Endometrial microvascular endothelial cells (primary cell): ENCODE data around the gene SMIM5. TPM values are rescaled to one million over a fixed set of nuclear protein-coding genes. Genes with fewer than 3 reads are reported as not detected.
"Not testable (repeated sequence)": the region's sequence is repeated elsewhere in the genome, so short reads cannot be mapped to it uniquely, and the experiment has no call there.

ENCODE experiments used
- in situ Hi-C: cut with HindIII; loops from 2 replicates; pipeline ENCODE4 v1.10.0; 2017; ENCODE audit warnings: low sequenced_read_pairs, low pct_unique_long_range_greater_than_20kb; ENCODE audit errors: inconsistent ontology term
- total RNA-seq: library from RNA; depleted of rRNA; stranded (reverse); fragments of >200 nt; gene quantifications from one replicate; pipeline ENCODE4 v1.2.3, GENCODE V29; 2015; ENCODE audit errors: inconsistent ontology term

SMIM5 gene
- not detected for total RNA-seq

- in situ Hi-C loops = no loop called here
Measured at GRCh38 chr17:75632863-75633485, at the start of gene SMIM5. Gene SMIM5, plus strand, starts transcription at chr17:75633434. Its CDS starts 6,768 bp downstream, at chr17:75640202.

GRCh38 chr17:75584849-75585175 is 48.4 kb upstream of the SMIM5 start:
- in situ Hi-C loops = no loop called here

- in situ Hi-C loops = no loop called here
Measured at GRCh38 chr17:75587675-75588595, 45.3 kb upstream of the SMIM5 start, which contains the start of gene MYO15B. Gene MYO15B, plus strand, starts transcription at chr17:75587800. Its CDS starts 258 bp downstream, at chr17:75588058.

- in situ Hi-C loops = no loop called here
Measured at GRCh38 chr17:75588596-75589011, 44.6 kb upstream of the SMIM5 start.

- in situ Hi-C loops = no loop called here
Measured at GRCh38 chr17:75589012-75589918, 44.0 kb upstream of the SMIM5 start.

GRCh38 chr17:75589919-75590303 is 43.3 kb upstream of the SMIM5 start:
- in situ Hi-C loops = no loop called here

GRCh38 chr17:75590314-75590761 is 42.9 kb upstream of the SMIM5 start:
- in situ Hi-C loops = no loop called here

GRCh38 chr17:75590849-75591721 is 42.1 kb upstream of the SMIM5 start:
- in situ Hi-C loops = no loop called here

GRCh38 chr17:75591722-75592302 is 41.4 kb upstream of the SMIM5 start:
- in situ Hi-C loops = no loop called here

GRCh38 chr17:75592348-75593020 is 40.8 kb upstream of the SMIM5 start:
- in situ Hi-C loops = no loop called here

GRCh38 chr17:75593430-75593829 is 39.8 kb upstream of the SMIM5 start:
- in situ Hi-C loops = not testable (repeated sequence)

GRCh38 chr17:75594499-75595283 is 38.5 kb upstream of the SMIM5 start:
- in situ Hi-C loops = no loop called here

GRCh38 chr17:75595284-75595919 is 37.8 kb upstream of the SMIM5 start:
- in situ Hi-C loops = no loop called here

- in situ Hi-C loops = no loop called here
Measured at GRCh38 chr17:75595920-75596313, 37.3 kb upstream of the SMIM5 start.

GRCh38 chr17:75596320-75597087 is 36.7 kb upstream of the SMIM5 start:
- in situ Hi-C loops = no loop called here
